GM13976 (cell line): ENCODE measurements around the gene BCL11B.

ENCODE experiments used
- DNase-seq: peaks from one replicate; pipeline ENCODE4 v3.0.0; 2012; ENCODE audit warnings: low spot score
- in situ Hi-C: fragments of 300-500 bp; cut with MboI; formaldehyde crosslinking; loops from one replicate; pipeline ENCODE4 v1.12.0; 2022; ENCODE audit warnings: low sequenced_read_pairs, mixed read lengths, inconsistent platforms; ENCODE audit not compliant: unreplicated experiment
- TF ChIP-seq, protein P1 (sequence below): IDR thresholded peaks from 2 replicates; pipeline ENCODE4 v1.5.1; 2012; ENCODE audit warnings: borderline replicate concordance, mild to moderate bottlenecking; ENCODE audit not compliant: insufficient read depth; ENCODE audit errors: extremely low read depth, missing control alignments, control extremely low read depth

BCL11B gene

DNA sequence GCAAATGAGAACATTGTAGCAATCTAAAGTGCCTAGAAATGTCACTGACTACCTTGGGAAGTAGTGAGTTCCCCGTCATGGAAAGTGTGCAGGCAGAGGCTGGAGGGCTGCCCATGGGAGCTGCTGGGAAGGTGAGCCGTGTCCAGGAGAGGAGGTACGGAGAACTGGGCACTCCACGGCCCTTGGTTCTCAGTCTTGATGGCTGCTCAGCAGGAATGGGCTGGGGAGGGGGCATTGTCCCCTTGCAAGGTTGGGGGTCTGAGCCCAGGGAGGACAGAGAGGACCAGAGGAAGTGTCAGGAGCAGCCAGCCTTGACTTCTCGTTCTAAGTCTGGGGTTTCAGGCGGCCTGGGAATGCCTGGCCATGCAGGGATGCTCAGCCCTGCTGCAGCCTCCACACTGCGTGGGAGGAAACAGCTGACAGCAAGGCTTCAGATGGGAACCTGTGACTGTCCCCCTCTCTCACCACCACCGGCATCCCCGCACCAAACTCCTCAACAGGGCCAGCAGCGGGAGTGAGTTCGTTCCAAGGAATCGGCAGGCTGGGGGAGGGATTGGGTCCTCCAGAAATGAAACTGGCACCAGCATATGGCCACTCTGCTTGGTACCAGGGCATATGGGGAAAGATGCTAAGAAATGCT lies 140.2 kb downstream of the BCL11B start:
- in situ Hi-C loops = no loop called here
- TF ChIP-seq, protein P1, sequence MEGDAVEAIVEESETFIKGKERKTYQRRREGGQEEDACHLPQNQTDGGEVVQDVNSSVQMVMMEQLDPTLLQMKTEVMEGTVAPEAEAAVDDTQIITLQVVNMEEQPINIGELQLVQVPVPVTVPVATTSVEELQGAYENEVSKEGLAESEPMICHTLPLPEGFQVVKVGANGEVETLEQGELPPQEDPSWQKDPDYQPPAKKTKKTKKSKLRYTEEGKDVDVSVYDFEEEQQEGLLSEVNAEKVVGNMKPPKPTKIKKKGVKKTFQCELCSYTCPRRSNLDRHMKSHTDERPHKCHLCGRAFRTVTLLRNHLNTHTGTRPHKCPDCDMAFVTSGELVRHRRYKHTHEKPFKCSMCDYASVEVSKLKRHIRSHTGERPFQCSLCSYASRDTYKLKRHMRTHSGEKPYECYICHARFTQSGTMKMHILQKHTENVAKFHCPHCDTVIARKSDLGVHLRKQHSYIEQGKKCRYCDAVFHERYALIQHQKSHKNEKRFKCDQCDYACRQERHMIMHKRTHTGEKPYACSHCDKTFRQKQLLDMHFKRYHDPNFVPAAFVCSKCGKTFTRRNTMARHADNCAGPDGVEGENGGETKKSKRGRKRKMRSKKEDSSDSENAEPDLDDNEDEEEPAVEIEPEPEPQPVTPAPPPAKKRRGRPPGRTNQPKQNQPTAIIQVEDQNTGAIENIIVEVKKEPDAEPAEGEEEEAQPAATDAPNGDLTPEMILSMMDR = no peak
- no peak for DNase-seq

DNA sequence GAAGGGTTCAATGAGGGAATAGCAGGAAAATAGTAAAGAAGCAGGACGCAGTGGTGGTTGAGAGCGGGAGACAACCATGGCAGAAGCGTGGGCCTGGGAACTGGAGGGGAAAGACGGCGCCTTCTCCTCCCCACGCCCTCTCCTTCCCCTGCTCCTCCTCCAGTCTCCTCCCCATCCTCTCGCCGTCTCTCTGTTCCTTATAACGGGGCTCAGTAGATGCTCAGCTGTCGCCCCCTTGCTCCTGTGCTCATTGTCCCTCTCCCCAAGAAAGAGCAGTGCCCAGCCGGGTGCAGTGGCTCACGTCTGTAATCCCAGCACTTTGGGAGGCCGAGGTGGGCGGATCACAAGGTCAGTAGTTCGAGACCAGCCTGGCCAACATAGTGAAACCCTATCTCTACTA lies 142.0 kb downstream of the BCL11B start:
- TF ChIP-seq, protein P1 = no peak
- in situ Hi-C loops = no loop called here
- no peak for DNase-seq

DNA sequence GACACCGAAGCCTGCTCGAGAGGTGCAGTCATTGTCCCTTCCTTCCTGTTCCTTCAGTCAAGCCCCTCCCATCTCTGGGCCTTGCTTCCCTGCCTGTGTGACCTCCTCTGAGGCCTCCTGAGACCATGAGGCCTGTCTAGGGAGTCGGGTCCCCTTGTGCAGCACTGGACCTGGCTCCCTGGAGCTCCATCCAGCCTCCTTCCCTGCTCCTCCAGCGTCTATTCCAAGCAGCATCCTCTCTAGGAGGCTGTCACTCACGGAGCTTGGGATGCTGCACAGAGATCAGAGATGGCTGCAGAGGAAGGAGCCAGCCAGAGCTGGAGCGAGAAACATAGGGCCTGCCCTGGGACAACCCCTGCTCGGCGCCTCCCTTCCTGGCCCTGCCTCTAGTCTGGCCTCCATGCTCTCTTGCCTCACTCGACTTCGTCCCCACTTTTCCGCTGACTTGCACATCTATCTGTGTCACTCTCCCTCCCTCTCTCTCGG lies 142.7 kb downstream of the BCL11B start:
- in situ Hi-C loops = no loop called here
- DNase-seq = no peak
- TF ChIP-seq, protein P1 = no peak

DNA sequence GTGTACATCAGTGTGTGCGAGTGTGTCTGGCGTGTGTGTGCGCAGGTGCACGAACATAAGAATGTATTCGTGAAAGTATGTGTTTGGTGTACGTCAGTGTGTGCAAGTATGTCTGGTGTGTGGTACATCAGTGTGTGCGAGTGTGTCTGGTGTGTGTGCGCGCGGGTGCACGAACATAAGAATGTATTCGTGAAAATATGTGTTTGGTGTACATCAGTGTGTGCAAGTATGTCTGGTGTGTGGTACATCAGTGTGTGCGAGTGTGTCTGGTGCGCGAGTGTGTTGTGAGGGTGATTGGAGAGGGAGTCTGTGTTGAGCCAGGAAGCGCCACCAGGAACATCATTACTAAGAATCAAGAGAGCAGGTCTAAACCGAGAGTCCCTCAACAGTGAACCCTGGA lies 143.8 kb downstream of the BCL11B start:
- DNase-seq = no peak
- TF ChIP-seq, protein P1 = no peak
- in situ Hi-C loops = no loop called here

DNA sequence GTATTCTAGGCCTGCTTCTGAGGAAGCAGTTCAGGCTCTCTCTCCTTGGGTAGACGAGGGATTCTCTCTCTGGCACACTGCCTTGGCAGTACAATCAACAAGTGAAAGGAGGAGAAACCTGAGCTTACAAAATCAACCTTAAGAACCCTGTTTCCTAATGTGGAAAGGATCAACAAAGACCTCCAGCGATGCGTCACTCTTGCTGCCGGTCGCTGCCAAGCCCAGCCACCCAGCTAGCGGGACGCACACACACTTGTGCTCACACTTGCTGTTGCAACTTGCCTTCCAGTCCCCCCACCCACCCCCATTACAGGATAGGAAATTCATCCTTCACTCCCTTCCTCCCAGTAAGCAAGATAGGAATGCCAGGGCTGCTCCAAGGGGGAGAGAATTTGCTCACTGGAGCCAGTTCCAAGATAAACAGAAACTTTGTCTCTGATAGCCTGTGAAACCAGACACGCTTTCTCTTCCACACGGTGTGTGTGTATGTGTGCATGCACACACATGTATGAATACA lies 144.3 kb downstream of the BCL11B start:
- TF ChIP-seq, protein P1 = no peak
- in situ Hi-C loops = no loop called here
- no peak for DNase-seq

DNA sequence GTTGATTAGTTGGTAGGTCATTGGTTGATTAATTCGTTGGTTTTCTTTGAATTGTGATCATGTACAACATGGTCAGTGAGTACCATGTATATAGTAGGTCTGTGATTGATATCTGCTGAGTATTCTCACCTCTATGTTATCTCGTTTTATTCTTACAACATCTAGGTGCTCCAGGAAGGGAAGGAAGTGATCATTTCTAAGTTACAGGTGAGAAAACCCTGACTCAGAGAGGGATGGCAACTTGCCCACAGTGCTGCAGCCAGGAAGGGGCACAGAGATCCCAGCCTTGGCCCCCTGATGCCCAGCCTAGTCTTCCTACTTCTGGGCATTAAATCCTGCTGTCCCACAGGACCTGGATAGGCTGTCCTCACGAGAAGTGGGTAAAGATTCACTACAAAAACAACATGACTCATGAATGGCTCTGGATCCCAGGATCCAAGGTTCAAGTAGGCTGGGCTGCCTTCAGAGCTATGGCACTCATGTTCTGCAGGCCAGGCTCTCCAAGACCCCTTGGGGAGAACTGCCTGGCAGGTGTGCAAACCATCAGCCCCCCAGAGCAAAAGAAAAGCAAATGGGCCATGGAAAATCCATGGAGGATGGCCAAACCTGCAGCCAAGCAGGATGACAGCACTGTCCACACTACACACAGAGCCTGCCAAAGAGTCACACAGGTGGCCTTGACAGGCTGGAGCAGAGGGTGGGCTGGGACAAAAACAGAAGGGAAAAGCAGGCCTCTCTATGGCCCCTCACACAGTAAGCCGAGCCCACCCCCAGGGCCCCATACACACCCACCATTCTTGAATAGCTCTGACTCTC lies 146.2 kb downstream of the BCL11B start:
- in situ Hi-C loops = no loop called here
- no peak for DNase-seq
- TF ChIP-seq, protein P1 = no peak
